RWPE2 (cell line): ENCODE data around the gene ATG7.

Source experiments
- ATAC-seq: fragments of 200-7000 bp; cut with Tn5 transposase; 3 replicates; pipeline ENCODE4 v1.9.1; 2021; ENCODE audit warnings: low read depth
- DNase-seq: peaks from one replicate; pipeline ENCODE4 v3.0.0-alpha.2; 2020; ENCODE audit warnings: low spot score
- H3K27ac ChIP-seq: fragments of 450-650 bp; 2 replicates; pipeline ENCODE4 v1.5.1; 2017; ENCODE audit warnings: mild to moderate bottlenecking; ENCODE audit not compliant: poor library complexity, severe bottlenecking
- H3K27me3 ChIP-seq: fragments of 250-450 bp; sonication (Bioruptor Pico); 2 replicates; pipeline ENCODE4 v1.5.1; 2021; ENCODE audit warnings: mild to moderate bottlenecking, moderate library complexity; ENCODE audit not compliant: insufficient read depth, poor library complexity, severe bottlenecking
- H3K36me3 ChIP-seq: fragments of 250-450 bp; sonication (Bioruptor Pico); 2 replicates; pipeline ENCODE4 v1.5.1; 2020; ENCODE audit warnings: low read depth, mild to moderate bottlenecking, moderate library complexity
- H3K4me1 ChIP-seq: fragments of 250-450 bp; sonication (Bioruptor Pico); 2 replicates; pipeline ENCODE4 v1.5.1; 2021; ENCODE audit warnings: mild to moderate bottlenecking, moderate library complexity; ENCODE audit not compliant: insufficient read depth, poor library complexity, severe bottlenecking
- H3K4me3 ChIP-seq: fragments of 250-450 bp; sonication (Bioruptor Pico); 2 replicates; pipeline ENCODE4 v1.5.1; 2021; ENCODE audit warnings: mild to moderate bottlenecking, moderate library complexity; ENCODE audit not compliant: severe bottlenecking
- H3K9me3 ChIP-seq: fragments of 250-450 bp; sonication (Bioruptor Pico); 2 replicates; pipeline ENCODE4 v1.5.1; 2021; ENCODE audit warnings: mild to moderate bottlenecking, moderate library complexity; ENCODE audit not compliant: severe bottlenecking
- TF ChIP-seq, protein P1 (sequence below): fragments of 450-650 bp; IDR thresholded peaks from one replicate; pipeline ENCODE4 v1.5.1; 2017; ENCODE audit warnings: mild to moderate bottlenecking, moderate library complexity; ENCODE audit not compliant: poor library complexity, severe bottlenecking

The ATG7 gene

DNA sequence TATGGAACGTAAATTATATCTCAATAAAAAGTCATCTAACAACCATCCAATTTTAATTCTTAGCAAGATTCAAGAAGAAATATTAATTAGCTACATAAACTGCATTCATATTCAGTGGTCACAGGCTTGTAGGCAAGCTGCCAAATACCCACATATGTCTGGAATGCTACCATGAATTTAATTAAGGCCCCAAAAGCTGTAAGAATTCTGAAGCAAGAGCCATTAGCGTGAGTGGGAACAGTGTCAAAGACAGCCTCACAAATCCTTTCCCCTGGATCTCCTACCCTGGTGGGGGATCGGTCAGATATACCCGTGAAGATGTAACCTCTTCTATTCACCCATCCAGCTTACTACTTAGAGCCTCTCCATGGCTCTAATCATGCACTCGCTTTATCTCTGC lies 40.0 kb downstream of the ATG7 start:
- DNase-seq (no peak), ATAC-seq (no peak)
- Histone ChIP-seq H3K4me3 (no peak overlapping the region), H3K27ac (no peak overlapping the region), H3K27me3 (no peaks in the 10 kb centered on the region), H3K4me1 (no peaks in the 10 kb centered on the region), H3K9me3 (no peaks in the 10 kb centered on the region), H3K36me3 (peaks cover 87% of the 10 kb centered on the region)
- TF ChIP-seq, protein P1, sequence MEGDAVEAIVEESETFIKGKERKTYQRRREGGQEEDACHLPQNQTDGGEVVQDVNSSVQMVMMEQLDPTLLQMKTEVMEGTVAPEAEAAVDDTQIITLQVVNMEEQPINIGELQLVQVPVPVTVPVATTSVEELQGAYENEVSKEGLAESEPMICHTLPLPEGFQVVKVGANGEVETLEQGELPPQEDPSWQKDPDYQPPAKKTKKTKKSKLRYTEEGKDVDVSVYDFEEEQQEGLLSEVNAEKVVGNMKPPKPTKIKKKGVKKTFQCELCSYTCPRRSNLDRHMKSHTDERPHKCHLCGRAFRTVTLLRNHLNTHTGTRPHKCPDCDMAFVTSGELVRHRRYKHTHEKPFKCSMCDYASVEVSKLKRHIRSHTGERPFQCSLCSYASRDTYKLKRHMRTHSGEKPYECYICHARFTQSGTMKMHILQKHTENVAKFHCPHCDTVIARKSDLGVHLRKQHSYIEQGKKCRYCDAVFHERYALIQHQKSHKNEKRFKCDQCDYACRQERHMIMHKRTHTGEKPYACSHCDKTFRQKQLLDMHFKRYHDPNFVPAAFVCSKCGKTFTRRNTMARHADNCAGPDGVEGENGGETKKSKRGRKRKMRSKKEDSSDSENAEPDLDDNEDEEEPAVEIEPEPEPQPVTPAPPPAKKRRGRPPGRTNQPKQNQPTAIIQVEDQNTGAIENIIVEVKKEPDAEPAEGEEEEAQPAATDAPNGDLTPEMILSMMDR = no peak

DNA sequence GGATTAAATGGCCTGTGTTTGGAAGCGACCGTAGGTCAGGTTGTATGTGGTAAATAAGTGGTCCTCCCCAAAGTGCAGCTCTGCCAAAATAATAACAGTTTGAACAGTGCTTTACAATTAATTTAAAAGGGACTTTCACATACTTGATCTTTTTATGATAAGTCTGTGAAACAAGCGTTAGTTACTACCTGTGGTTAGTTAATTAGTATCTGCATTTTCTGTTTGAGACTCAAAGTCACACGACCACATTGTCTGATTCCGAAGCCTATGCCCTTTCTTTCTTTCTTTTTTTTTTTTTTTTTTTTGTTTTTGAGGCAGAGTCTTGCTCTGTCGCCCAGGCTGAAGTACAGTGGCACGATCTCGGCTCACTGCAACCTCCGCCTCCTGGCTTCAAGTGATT lies 45.1 kb downstream of the ATG7 start:
- Histone ChIP-seq H3K36me3 (peaks cover 83% of the 10 kb centered on the region), H3K9me3 (no peaks in the 10 kb centered on the region), H3K4me1 (no peaks in the 10 kb centered on the region), H3K4me3 (no peak overlapping the region), H3K27ac (no peak overlapping the region), H3K27me3 (no peaks in the 10 kb centered on the region)
- TF ChIP-seq, protein P1 = no peak
- DNase-seq (no peak), ATAC-seq (no peak)

DNA sequence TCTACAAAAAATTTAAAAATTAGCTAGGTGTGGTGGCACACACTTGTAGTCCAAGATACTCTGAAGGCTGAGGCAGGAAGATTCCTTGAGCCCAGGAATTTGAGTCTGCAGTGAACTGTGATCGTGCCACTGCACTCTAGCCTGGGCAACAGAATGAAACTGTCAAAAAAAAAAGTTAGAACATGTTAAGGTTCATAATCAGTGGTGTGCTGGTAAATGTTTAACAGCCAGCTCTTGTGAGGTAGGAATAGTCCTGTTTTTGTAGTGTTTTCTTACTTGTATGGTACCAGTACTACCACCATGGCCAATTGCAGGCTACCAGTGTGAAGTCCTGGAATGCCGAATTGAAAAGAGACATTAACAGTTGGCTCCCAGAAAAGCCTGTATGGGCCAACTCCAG lies 50.7 kb downstream of the ATG7 start:
- Histone ChIP-seq H3K4me3 (no peak overlapping the region), H3K9me3 (no peaks in the 10 kb centered on the region), H3K27me3 (no peaks in the 10 kb centered on the region), H3K36me3 (peaks cover 63% of the 10 kb centered on the region), H3K4me1 (no peaks in the 10 kb centered on the region), H3K27ac (no peak overlapping the region)
- DNase-seq (no peak), ATAC-seq (no peak)
- TF ChIP-seq, protein P1 = no peak

DNA sequence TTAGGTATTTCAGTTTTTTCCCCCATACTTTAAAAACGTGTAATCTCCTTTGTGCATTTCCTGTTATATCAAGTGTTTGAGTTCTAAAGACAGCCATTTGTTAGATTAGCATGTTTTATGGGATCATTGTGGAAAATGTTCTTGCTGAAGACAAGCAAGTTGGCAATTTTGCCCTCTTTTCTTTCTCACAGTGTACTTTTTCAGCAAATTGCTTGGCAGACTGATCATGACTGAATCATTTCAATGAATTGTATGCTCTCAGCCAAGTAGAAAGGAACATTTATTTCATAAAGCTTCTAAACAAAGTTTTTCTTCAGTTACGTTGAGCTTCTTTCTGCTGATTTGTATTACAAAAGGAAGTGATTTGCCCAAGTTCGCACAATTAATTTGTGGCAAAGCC lies 51.6 kb downstream of the ATG7 start:
- no peak for ATAC-seq
- TF ChIP-seq, protein P1 = no peak
- Histone ChIP-seq H3K27ac (no peak overlapping the region), H3K36me3 (peaks cover 56% of the 10 kb centered on the region), H3K4me1 (no peaks in the 10 kb centered on the region), H3K27me3 (no peaks in the 10 kb centered on the region), H3K9me3 (no peaks in the 10 kb centered on the region), H3K4me3 (no peak overlapping the region)
- DNase-seq = no peak

DNA sequence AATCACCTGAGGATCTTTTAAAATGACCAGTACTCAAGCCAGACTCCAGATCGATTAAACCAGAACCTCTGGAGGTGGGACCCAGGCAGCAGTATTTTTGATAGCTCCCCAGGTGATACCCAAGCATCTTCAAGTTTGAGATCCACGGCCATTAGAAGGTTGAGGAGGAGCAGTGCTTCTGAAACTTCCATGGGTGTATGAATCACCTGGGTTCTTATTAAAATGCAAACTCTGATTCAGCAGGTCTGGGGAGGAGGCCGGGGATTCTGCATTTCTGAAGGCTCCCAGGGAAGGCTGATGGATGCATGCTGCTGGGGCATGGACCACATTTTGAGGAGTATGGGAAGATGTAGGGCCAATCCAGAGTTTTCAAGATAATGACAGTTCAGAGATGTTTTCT lies 55.4 kb downstream of the ATG7 start:
- Histone ChIP-seq H3K27ac (no peak overlapping the region), H3K27me3 (no peaks in the 10 kb centered on the region), H3K4me1 (no peaks in the 10 kb centered on the region), H3K9me3 (no peaks in the 10 kb centered on the region), H3K36me3 (peaks cover 47% of the 10 kb centered on the region), H3K4me3 (no peak overlapping the region)
- no peak for ATAC-seq
- TF ChIP-seq, protein P1 = no peak
- no peak for DNase-seq
